OCI-LY7 (cell line): ENCODE results near the gene ACYP2. TPM values are rescaled to one million over a fixed set of nuclear protein-coding genes. Genes with fewer than 3 reads are reported as not detected.
A peak's percentile ranks its signal among the peaks of the same experiment; 100 is the strongest.

Source experiments
- BruUV-seq: library from RNA; stranded (reverse); fragments of 400-500 nt; replicated peaks from 2 replicates; lab custom pipeline; 2021; lab: Mats Ljungman, UMichigan
- CTCF ChIA-PET: fragments of 300-600 bp; sonication (Branson Sonifier 250); formaldehyde crosslinking; loops from one replicate; lab custom pipeline; 2022; ENCODE audit warnings: antibody characterized with exemption; ENCODE audit not compliant: unreplicated experiment; lab: Charles Lee
- POLR2A ChIA-PET: fragments of 300-600 bp; sonication (Branson Sonifier 250); formaldehyde crosslinking; loops from one replicate; lab custom pipeline; 2022; ENCODE audit warnings: antibody characterized with exemption; lab: Charles Lee
- DNase-seq: peaks from one replicate; pipeline ENCODE4 v3.0.0-alpha.2; 2015; ENCODE audit warnings: low spot score
- H2AFZ ChIP-seq: fragments of 200-600 bp; sonication (generic), shearing (Covaris generic); 2 replicates; pipeline ENCODE4 v1.6.1; 2014; ENCODE audit warnings: mild to moderate bottlenecking, antibody characterized with exemption, low read length, moderate library complexity
- H3K27ac ChIP-seq: fragments of 200-600 bp; sonication (generic); 2 replicates; pipeline ENCODE4 v1.5.1; 2014; ENCODE audit warnings: mixed run types, low read depth, mild to moderate bottlenecking, moderate library complexity, low read length, inconsistent platforms; ENCODE audit not compliant: poor library complexity, severe bottlenecking
- H3K36me3 ChIP-seq: fragments of 200-600 bp; sonication (generic); 2 replicates; pipeline ENCODE4 v1.6.1; 2014; ENCODE audit warnings: mild to moderate bottlenecking, antibody characterized with exemption, low read length, moderate library complexity, mixed read lengths; ENCODE audit not compliant: insufficient read depth
- H3K4me1 ChIP-seq: fragments of 200-600 bp; sonication (generic); 2 replicates; pipeline ENCODE4 v1.5.1; 2014; ENCODE audit warnings: mild to moderate bottlenecking, low read length; ENCODE audit not compliant: insufficient read depth, poor library complexity, severe bottlenecking
- H3K4me2 ChIP-seq: fragments of 200-600 bp; sonication (generic); 2 replicates; pipeline ENCODE4 v1.6.1; 2014; ENCODE audit warnings: mild to moderate bottlenecking, low read length
- H3K4me3 ChIP-seq: fragments of 200-600 bp; sonication (generic); 2 replicates; pipeline ENCODE4 v1.5.1; 2014; ENCODE audit warnings: mild to moderate bottlenecking, low read depth, low read length; ENCODE audit not compliant: poor library complexity, severe bottlenecking
- H3K79me2 ChIP-seq: fragments of 200-600 bp; sonication (generic); 2 replicates; pipeline ENCODE4 v1.6.1; 2016; ENCODE audit warnings: low read depth, mild to moderate bottlenecking, low read length, moderate library complexity, mixed read lengths; ENCODE audit not compliant: insufficient read depth
- H3K9me2 ChIP-seq: fragments of 200-600 bp; sonication (generic); 2 replicates; pipeline ENCODE4 v1.6.1; 2016; ENCODE audit warnings: mild to moderate bottlenecking, low read length, mixed read lengths; ENCODE audit not compliant: insufficient read depth
- H3K9me3 ChIP-seq: fragments of 200-600 bp; sonication (generic); 2 replicates; pipeline ENCODE4 v1.6.1; 2014; ENCODE audit warnings: mild to moderate bottlenecking, mixed run types, low read length, mixed read lengths
- H4K20me1 ChIP-seq: fragments of 200-600 bp; sonication (generic); 2 replicates; pipeline ENCODE4 v1.6.1; 2014; ENCODE audit warnings: mild to moderate bottlenecking, antibody characterized with exemption, low read length, moderate library complexity, mixed read lengths; ENCODE audit not compliant: insufficient read depth
- CTCF ChIP-seq: fragments of 200-600 bp; sonication (generic); conservative IDR thresholded peaks from 2 replicates; pipeline ENCODE4 v1.5.1; 2014; ENCODE audit warnings: mild to moderate bottlenecking, antibody characterized with exemption, low read length, moderate library complexity, mixed read lengths
- EZH2phosphoT487 ChIP-seq: fragments of 200-600 bp; sonication (generic); IDR thresholded peaks from 2 replicates; pipeline ENCODE4 v1.6.1; 2018; ENCODE audit warnings: low read depth, borderline replicate concordance, mild to moderate bottlenecking, mixed run types, antibody characterized with exemption, low read length, moderate library complexity, mixed read lengths
- intact Hi-C: fragments of 100-400 bp; cut with micrococcal nuclease; formaldehyde crosslinking; loops from one replicate; pipeline ENCODE4 v1.10.0; 2022; ENCODE audit not compliant: unreplicated experiment
- total RNA-seq, 2 experiments: library from RNA; depleted of rRNA in 1 of 2; stranded (reverse); fragments of >200 nt in 1 of 2; shearing (Covaris generic) in 1 of 2; gene quantifications; 2 replicates each; pipeline ENCODE4 v1.2.3, GENCODE V29; 2014 to 2022

Gene ACYP2
- total RNA-seq, 2 experiments from 2014 or later: 18.7 to 20.6 TPM

- Histone ChIP-seq H3K79me2 (no peaks in the 10 kb centered on the region), H3K36me3 (no peaks in the 10 kb centered on the region; the same call in 1 of the 2 replicates), H3K9me3 (peaks cover 16% of the 10 kb centered on the region; the same call in 1 of the 2 replicates), H2AFZ (peak overlapping the region; percentile 69), H3K4me3 (peak overlapping the region; percentile 23), H3K4me1 (peaks cover 70% of the 10 kb centered on the region), H3K4me2 (peak overlapping the region; percentile 60), H4K20me1 (no peaks in the 10 kb centered on the region), H3K9me2 (no peaks in the 10 kb centered on the region), H3K27ac (peak overlapping the region; percentile 95)
- BruUV-seq: no TSS peak
- POLR2A ChIA-PET: interaction anchor here (0.6 to 3.5 kb wide), 9 partner anchors 10 to 194 kb away, joined by 3 to 21 read pairs (median 3); partner anchors contain the start of genes ACYP2 and PSME4
- TF ChIP-seq EZH2phosphoT487 (no peak), CTCF (no peak)
- no peak for DNase-seq
- intact Hi-C loops: no loop called here
- CTCF ChIA-PET: interaction anchor here (0.5 to 1.4 kb wide), 2 partner anchors 10 to 31 kb away, joined by 4 to 5 read pairs; no protein-coding TSS in a partner anchor
Observed at GRCh38 chr2:54097124-54097523, 18.3 kb upstream of the ACYP2 start.

- intact Hi-C loops: no loop called here
- TSS peak; percentile 50 for BruUV-seq
- POLR2A ChIA-PET: interaction anchor here (0.6 to 3.5 kb wide), 12 partner anchors 8 to 574 kb away, joined by 3 to 21 read pairs (median 3); partner anchors contain the start of gene ACYP2
- H3K4me3 ChIP-seq: peak overlapping the region; percentile 40
- H3K4me2 ChIP-seq: peak overlapping the region; percentile 60
- no peaks in the 10 kb centered on the region; the same call in 1 of the 2 replicates for H3K79me2 ChIP-seq
- peaks cover 72% of the 10 kb centered on the region for H3K4me1 ChIP-seq
- H2AFZ ChIP-seq: no peak overlapping the region; the same call in 1 of the 2 replicates
- peaks cover 8% of the 10 kb centered on the region; the same call in 1 of the 2 replicates for H3K9me3 ChIP-seq
- H3K36me3 ChIP-seq: no peaks in the 10 kb centered on the region
- no peaks in the 10 kb centered on the region for H4K20me1 ChIP-seq
- CTCF ChIA-PET: interaction anchor here (0.5 to 0.7 kb wide), 2 partner anchors 16 to 115 kb away, joined by 3 to 4 read pairs; no protein-coding TSS in a partner anchor
- TF ChIP-seq EZH2phosphoT487 (no peak), CTCF (no peak)
- no peak for DNase-seq
- peak overlapping the region; percentile 95 for H3K27ac ChIP-seq
- no peaks in the 10 kb centered on the region for H3K9me2 ChIP-seq
Observed at GRCh38 chr2:54099370-54099769, 16.0 kb upstream of the ACYP2 start.
